HCT116 (cell line): ENCODE data around the gene LOXL1. TPM values are rescaled to one million over a fixed set of nuclear protein-coding genes. Genes with fewer than 3 reads are reported as not detected.

Source experiments
- ATAC-seq: fragments of 200-7000 bp; cut with Tn5 transposase; 2 replicates; pipeline ENCODE4 v1.9.1; 2020; ENCODE audit warnings: mild to moderate bottlenecking, moderate library complexity
- BruUV-seq: library from RNA; stranded (reverse); fragments of 400-500 nt; replicated peaks from 2 replicates; lab custom pipeline; 2021; lab: Mats Ljungman, UMichigan
- CTCF ChIA-PET: fragments of 300-600 bp; sonication (Branson Sonifier 250); formaldehyde crosslinking; loops from one replicate; lab custom pipeline; 2021; ENCODE audit warnings: antibody characterized with exemption; lab: Charles Lee
- POLR2A ChIA-PET: fragments of 300-600, 350-600 bp; sonication (Branson Sonifier 250); formaldehyde crosslinking; loops from one replicate; lab custom pipeline; 2021; ENCODE audit warnings: antibody characterized with exemption; lab: Charles Lee
- RAD21 ChIA-PET, 2 experiments: fragments of 300-600 bp; sonication (Branson Sonifier 250); formaldehyde crosslinking; loops; one replicate each; lab custom pipeline; 2023; ENCODE audit warnings: low total read pairs in 2 of 2; ENCODE audit not compliant: uncharacterized antibody in 2 of 2, unreplicated experiment in 2 of 2, low non-redundant PET in 1 of 2; lab: Charles Lee
- DNase-seq: peaks from one replicate; pipeline ENCODE4 v3.0.0-alpha.2; 2010; ENCODE audit warnings: low read depth, low spot score
- H2AFZ ChIP-seq: fragments of 200-600 bp; shearing (Covaris generic), sonication (generic); 2 replicates; pipeline ENCODE4 v1.6.1; 2017; ENCODE audit warnings: low read depth, mixed run types, mixed read lengths, antibody characterized with exemption, low read length; ENCODE audit not compliant: poor library complexity, severe bottlenecking
- H3K27ac ChIP-seq: 2 replicates; pipeline ENCODE4 v1.5.1; 2012; ENCODE audit warnings: low read depth, low read length
- H3K27me3 ChIP-seq: fragments of 200-600 bp; sonication (generic); 2 replicates; pipeline ENCODE4 v1.6.1; 2016; ENCODE audit warnings: mixed run types, low read length, mixed read lengths; ENCODE audit not compliant: insufficient read depth
- H3K36me3 ChIP-seq, 2 experiments: fragments of 200-500 bp in 1 of 2; fragments of 200-600 bp in 1 of 2; sonication (Bioruptor generic) in 1 of 2; sonication (generic) in 1 of 2; 2 replicates each; pipeline versions ENCODE4 v1.5.1 to v1.6.1; 2014 to 2016; ENCODE audit warnings: low read length in 2 of 2, inconsistent platforms in 1 of 2, mixed read lengths in 1 of 2, mixed run types in 1 of 2; ENCODE audit not compliant: insufficient read depth in 2 of 2, control insufficient read depth in 1 of 2
- H3K4me1 ChIP-seq, 2 experiments: fragments of 200-600 bp in 1 of 2; sonication (generic) in 1 of 2; 2 replicates each; pipeline versions ENCODE4 v1.5.1 to v1.6.1; 2012 to 2017; ENCODE audit warnings: low read length in 2 of 2, inconsistent platforms in 1 of 2, mild to moderate bottlenecking in 1 of 2, mixed read lengths in 1 of 2, mixed run types in 1 of 2, moderate library complexity in 1 of 2; ENCODE audit not compliant: insufficient read depth in 2 of 2, control insufficient read depth in 1 of 2
- H3K4me2 ChIP-seq: fragments of 200-600 bp; sonication (generic); 2 replicates; pipeline ENCODE4 v1.6.1; 2017; ENCODE audit warnings: mixed run types, low read length, mixed read lengths
- H3K4me3 ChIP-seq, 2 experiments: fragments of 200-600 bp in 1 of 2; sonication (generic) in 1 of 2; replicated peaks in 1 of 2; 2 replicates each; pipeline ENCODE4 v1.5.1; 2011 to 2016; ENCODE audit warnings: low read length in 2 of 2, control low read depth in 1 of 2, low read depth in 1 of 2, mild to moderate bottlenecking in 1 of 2, mixed read lengths in 1 of 2, mixed run types in 1 of 2
- H3K79me2 ChIP-seq: fragments of 200-600 bp; sonication (generic); 2 replicates; pipeline ENCODE4 v1.6.1; 2017; ENCODE audit warnings: mild to moderate bottlenecking, mixed run types, low read length, moderate library complexity, mixed read lengths; ENCODE audit not compliant: insufficient read depth
- H3K9ac ChIP-seq: fragments of 200-600 bp; sonication (generic); 2 replicates; pipeline ENCODE4 v1.6.1; 2016; ENCODE audit warnings: low read length, mixed read lengths
- H3K9me2 ChIP-seq: fragments of 200-600 bp; sonication (generic), shearing (Covaris generic); 2 replicates; pipeline ENCODE4 v1.6.1; 2017; ENCODE audit warnings: mixed run types, mild to moderate bottlenecking, moderate library complexity; ENCODE audit not compliant: insufficient read depth
- H3K9me3 ChIP-seq, 2 experiments: fragments of 200-500 bp in 1 of 2; fragments of 200-600 bp in 1 of 2; sonication (Bioruptor generic) in 1 of 2; sonication (generic) in 1 of 2; 2 replicates each; pipeline ENCODE4 v1.6.1; 2014 to 2017; ENCODE audit warnings: low read length in 2 of 2, mixed read lengths in 2 of 2, inconsistent platforms in 1 of 2, low read depth in 1 of 2, mild to moderate bottlenecking in 1 of 2, mixed run types in 1 of 2, moderate library complexity in 1 of 2; ENCODE audit not compliant: control insufficient read depth in 1 of 2, insufficient read depth in 1 of 2
- H4K20me1 ChIP-seq: fragments of 200-600 bp; sonication (generic), shearing (Covaris generic); 2 replicates; pipeline ENCODE4 v1.6.1; 2017; ENCODE audit warnings: mixed run types, mild to moderate bottlenecking, moderate library complexity; ENCODE audit not compliant: insufficient read depth
- CBX3 ChIP-seq: IDR thresholded peaks from 2 replicates; pipeline ENCODE4 v1.6.1; 2012; ENCODE audit warnings: low read depth
- CEBPB ChIP-seq: IDR thresholded peaks from 2 replicates; pipeline ENCODE4 v1.6.1; 2012; ENCODE audit warnings: low read depth
- ELF1 ChIP-seq: IDR thresholded peaks from 2 replicates; pipeline ENCODE4 v1.6.1; 2012; ENCODE audit warnings: low read depth, borderline replicate concordance
- EZH2 ChIP-seq: fragments of 200-600 bp; sonication (generic); IDR thresholded peaks from 2 replicates; pipeline ENCODE4 v1.6.1; 2017; ENCODE audit warnings: antibody characterized with exemption, mixed run types
- EZH2phosphoT487 ChIP-seq: fragments of 200-600 bp; IDR thresholded peaks from 2 replicates; pipeline ENCODE4 v1.6.1; 2018; ENCODE audit warnings: antibody characterized with exemption, borderline replicate concordance
- FOSL1 ChIP-seq: IDR thresholded peaks from 2 replicates; pipeline ENCODE4 v1.6.1; 2012; ENCODE audit warnings: low read depth
- JUND ChIP-seq: IDR thresholded peaks from 2 replicates; pipeline ENCODE4 v1.6.1; 2012
- POLR2A ChIP-seq: IDR thresholded peaks from 2 replicates; pipeline ENCODE4 v1.7.0; 2011; ENCODE audit warnings: borderline replicate concordance; ENCODE audit not compliant: insufficient read depth, insufficient read length; ENCODE audit errors: extremely low read depth
- RAD21 ChIP-seq: IDR thresholded peaks from 2 replicates; pipeline ENCODE4 v1.6.1; 2012; ENCODE audit warnings: low read depth, mild to moderate bottlenecking
- REST ChIP-seq: IDR thresholded peaks from 2 replicates; pipeline ENCODE4 v1.6.1; 2012; ENCODE audit warnings: low read depth
- SIN3A ChIP-seq: IDR thresholded peaks from 2 replicates; pipeline ENCODE4 v1.6.1; 2012; ENCODE audit warnings: low read depth
- SP1 ChIP-seq: IDR thresholded peaks from 2 replicates; pipeline ENCODE4 v1.6.1; 2012; ENCODE audit warnings: low read depth
- TCF7L2 ChIP-seq: IDR thresholded peaks from 2 replicates; pipeline ENCODE4 v1.7.0; 2011; ENCODE audit warnings: borderline replicate concordance, inconsistent platforms; ENCODE audit not compliant: insufficient read depth, insufficient read length; ENCODE audit errors: extremely low read depth
- YY1 ChIP-seq: IDR thresholded peaks from 2 replicates; pipeline ENCODE4 v1.6.1; 2011; ENCODE audit warnings: low read length, low read depth, moderate library complexity, mild to moderate bottlenecking; ENCODE audit not compliant: insufficient replicate concordance; ENCODE audit errors: extremely low read depth
- ZBTB33 ChIP-seq: IDR thresholded peaks from 2 replicates; pipeline ENCODE4 v1.6.1; 2011; ENCODE audit warnings: mild to moderate bottlenecking, low read length, moderate library complexity; ENCODE audit not compliant: insufficient replicate concordance; ENCODE audit errors: extremely low read depth
- ZFX ChIP-seq: fragments of 450-650 bp; IDR thresholded peaks from 2 replicates; pipeline ENCODE4 v1.6.1; 2017
- ZNF274 ChIP-seq: fragments of 200-500 bp; sonication (Bioruptor generic); IDR thresholded peaks from 2 replicates; pipeline ENCODE4 v1.6.1; 2014; ENCODE audit warnings: mild to moderate bottlenecking, low read depth, low read length, inconsistent platforms
- intact Hi-C: fragments of 100-400 bp; cut with micrococcal nuclease; formaldehyde crosslinking; loops from 2 replicates; pipeline ENCODE4 v1.10.0; 2022
- total RNA-seq: library from RNA; stranded (reverse); gene quantifications from one replicate; pipeline ENCODE4 v1.2.1, GENCODE V29; 2021; ENCODE audit not compliant: unreplicated experiment
- TF ChIP-seq, protein P1 (sequence below): IDR thresholded peaks from 2 replicates; pipeline ENCODE4 v1.6.1; 2012
- TF ChIP-seq, protein P2 (sequence below): IDR thresholded peaks from 2 replicates; pipeline ENCODE4 v1.6.1; 2012

The LOXL1 gene
- total RNA-seq, 1 experiment from 2014 or later = 14.9 TPM

DNA sequence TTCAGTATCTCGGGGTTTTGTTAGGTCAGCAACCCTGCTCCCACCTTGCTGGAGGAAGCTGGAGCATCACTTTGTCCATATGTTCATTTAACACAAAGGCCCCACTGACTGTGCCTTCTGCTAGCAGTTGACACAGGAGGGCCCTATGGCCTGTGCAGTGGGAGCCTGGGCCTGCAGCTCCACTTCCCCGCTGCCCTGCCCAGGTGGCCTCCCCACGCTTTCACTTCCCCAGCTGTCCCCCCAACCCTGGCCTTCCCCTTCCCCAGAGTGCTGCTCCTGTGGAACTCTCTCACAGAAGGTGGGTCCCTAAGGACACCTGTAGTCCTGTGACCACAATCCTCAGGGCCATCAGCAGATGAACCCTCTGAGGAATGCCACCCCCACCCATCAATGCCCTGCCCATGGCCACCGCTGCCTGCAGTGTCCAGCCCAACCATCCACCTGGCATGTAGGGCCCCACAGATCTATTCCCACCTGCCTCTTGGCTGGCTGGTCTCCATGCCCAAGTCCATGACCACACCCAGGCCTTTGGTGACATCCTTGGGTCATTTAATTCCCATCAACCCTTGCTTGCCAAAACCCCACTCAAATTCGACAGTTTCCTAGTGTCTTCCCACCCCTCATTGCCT lies 39.4 kb upstream of the LOXL1 start:
- Histone ChIP-seq H3K9me3 (no peaks in the 10 kb centered on the region), H2AFZ (no peak overlapping the region), H3K36me3 (no peaks in the 10 kb centered on the region; a peak in 1 of 4 replicates), H3K4me2 (no peak overlapping the region), H3K4me3 (no peak overlapping the region), H3K27ac (no peak overlapping the region), H4K20me1 (no peaks in the 10 kb centered on the region), H3K9ac (no peak overlapping the region), H3K9me2 (no peaks in the 10 kb centered on the region), H3K27me3 (peaks cover 25% of the 10 kb centered on the region; the same call in 1 of the 2 replicates), H3K4me1 (no peaks in the 10 kb centered on the region)
- ChIA-PET RAD21 (no interaction called here), CTCF (interaction anchor here (0.7 kb wide), 1 partner anchor 13 kb away, joined by 3 read pairs; no protein-coding TSS in a partner anchor), POLR2A (no interaction called here)
- no peak for ATAC-seq
- intact Hi-C loops = no loop called here
- no peak for TF ChIP-seq YY1
- no peak for TF ChIP-seq SP1
- no peak for TF ChIP-seq EZH2
- TF ChIP-seq, protein P1, sequence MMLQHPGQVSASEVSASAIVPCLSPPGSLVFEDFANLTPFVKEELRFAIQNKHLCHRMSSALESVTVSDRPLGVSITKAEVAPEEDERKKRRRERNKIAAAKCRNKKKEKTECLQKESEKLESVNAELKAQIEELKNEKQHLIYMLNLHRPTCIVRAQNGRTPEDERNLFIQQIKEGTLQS = no peak
- TF ChIP-seq CEBPB = no peak
- TF ChIP-seq ZNF274 = no peak
- TF ChIP-seq ZFX = no peak
- TF ChIP-seq ELF1 = no peak
- TF ChIP-seq POLR2A = no peak
- TF ChIP-seq FOSL1 = no peak
- no peak for TF ChIP-seq TCF7L2
- TF ChIP-seq SIN3A = no peak
- no peak for TF ChIP-seq RAD21
- no peak for TF ChIP-seq ZBTB33
- TF ChIP-seq EZH2phosphoT487 = no peak
- TF ChIP-seq, protein P2, sequence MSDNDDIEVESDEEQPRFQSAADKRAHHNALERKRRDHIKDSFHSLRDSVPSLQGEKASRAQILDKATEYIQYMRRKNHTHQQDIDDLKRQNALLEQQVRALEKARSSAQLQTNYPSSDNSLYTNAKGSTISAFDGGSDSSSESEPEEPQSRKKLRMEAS = no peak
- TF ChIP-seq CBX3 = no peak
- TF ChIP-seq REST = no peak
- no peak for TF ChIP-seq JUND
- TF ChIP-seq, all 23 proteins: peak for 0
- H3K79me2 ChIP-seq = no peaks in the 10 kb centered on the region
- no peak for DNase-seq
- BruUV-seq = no TSS peak
